Pons (tissue), 1 donor: ENCODE data around the gene IL5.
"Not testable (repeated sequence)": the region's sequence is repeated elsewhere in the genome, so short reads cannot be mapped to it uniquely, and the experiment has no call there.

Source experiments
- DNase-seq: peaks from one replicate; pipeline ENCODE4 v3.0.0-alpha.2; 2016; ENCODE audit warnings: low spot score

The IL5 gene

GRCh38 chr5:132543472-132544201 is at the start of gene IL5:
Gene IL5, minus strand, starts transcription at chr5:132543522. Its CDS starts 44 bp downstream, at chr5:132543478.
- DNase-seq: no peak

- no peak for DNase-seq
Observed at GRCh38 chr5:132592521-132592920, 49.2 kb upstream of the IL5 start.

- DNase-seq: peak; percentile 37
Observed at GRCh38 chr5:132591145-132591544, 47.8 kb upstream of the IL5 start.

GRCh38 chr5:132589467-132589866 is 46.1 kb upstream of the IL5 start:
- DNase-seq: no peak

- no peak for DNase-seq
Observed at GRCh38 chr5:132586063-132586462, 42.7 kb upstream of the IL5 start.

GRCh38 chr5:132584560-132584959 is 41.2 kb upstream of the IL5 start:
- not testable (repeated sequence) for DNase-seq

- no peak for DNase-seq
Observed at GRCh38 chr5:132576123-132576522, 32.8 kb upstream of the IL5 start.

GRCh38 chr5:132566657-132567056 is 23.3 kb upstream of the IL5 start:
- no peak for DNase-seq

GRCh38 chr5:132564555-132564954 is 21.2 kb upstream of the IL5 start:
- DNase-seq: not testable (repeated sequence)

GRCh38 chr5:132561601-132562000 is 18.3 kb upstream of the IL5 start:
- no peak for DNase-seq

GRCh38 chr5:132559383-132560060 is 16.2 kb upstream of the IL5 start:
- no peak for DNase-seq

- DNase-seq: peak; percentile 15
Observed at GRCh38 chr5:132557478-132558172, 14.3 kb upstream of the IL5 start.

GRCh38 chr5:132556763-132557477 is 13.6 kb upstream of the IL5 start, which contains the start of gene RAD50:
Gene RAD50, plus strand, starts transcription at chr5:132556977. Its CDS starts 348 bp downstream, at chr5:132557325.
- DNase-seq: peak; percentile 77

GRCh38 chr5:132556153-132556762 is 12.9 kb upstream of the IL5 start:
- no peak for DNase-seq

- DNase-seq: no peak
Observed at GRCh38 chr5:132549576-132549975, 6.3 kb upstream of the IL5 start.

GRCh38 chr5:132548834-132549233 is 5.5 kb upstream of the IL5 start:
- DNase-seq: not testable (repeated sequence)

- no peak for DNase-seq
Observed at GRCh38 chr5:132547269-132547668, 3.9 kb upstream of the IL5 start.

- DNase-seq: no peak
Observed at GRCh38 chr5:132546108-132546507, 2.8 kb upstream of the IL5 start.

GRCh38 chr5:132540764-132541163 is 2.6 kb downstream of the IL5 start:
- DNase-seq: no peak

- no peak for DNase-seq
Observed at GRCh38 chr5:132540149-132540548, 3.2 kb downstream of the IL5 start.

- DNase-seq: no peak
Observed at GRCh38 chr5:132539716-132540115, 3.6 kb downstream of the IL5 start.

- no peak for DNase-seq
Observed at GRCh38 chr5:132530946-132531345, 12.4 kb downstream of the IL5 start.
